Fibroblast of villous mesenchyme (primary cell): ENCODE results near the gene KLF9. TPM values are rescaled to one million over a fixed set of nuclear protein-coding genes. Genes with fewer than 3 reads are reported as not detected.
"Not testable (repeated sequence)": the region's sequence is repeated elsewhere in the genome, so short reads cannot be mapped to it uniquely, and the experiment has no call there.

Source experiments
- DNase-seq: peaks from one replicate; pipeline ENCODE4 v3.0.0-alpha.2; 2010; ENCODE audit warnings: low read depth
- H3K4me3 ChIP-seq: 2 replicates; pipeline ENCODE4 v1.5.1; 2011; ENCODE audit warnings: low read depth, mild to moderate bottlenecking, low read length
- total RNA-seq: library from RNA; depleted of rRNA; stranded (reverse); fragments of >200 nt; gene quantifications from 2 replicates; pipeline ENCODE4 v1.2.3, GENCODE V29; 2012
- TF ChIP-seq, protein P1 (sequence below): IDR thresholded peaks from 2 replicates; pipeline ENCODE4 v1.5.1; 2012; ENCODE audit warnings: low read depth, mild to moderate bottlenecking, low read length; ENCODE audit not compliant: insufficient read depth

The KLF9 gene
- total RNA-seq, 1 donor, result 37.1 TPM

DNA sequence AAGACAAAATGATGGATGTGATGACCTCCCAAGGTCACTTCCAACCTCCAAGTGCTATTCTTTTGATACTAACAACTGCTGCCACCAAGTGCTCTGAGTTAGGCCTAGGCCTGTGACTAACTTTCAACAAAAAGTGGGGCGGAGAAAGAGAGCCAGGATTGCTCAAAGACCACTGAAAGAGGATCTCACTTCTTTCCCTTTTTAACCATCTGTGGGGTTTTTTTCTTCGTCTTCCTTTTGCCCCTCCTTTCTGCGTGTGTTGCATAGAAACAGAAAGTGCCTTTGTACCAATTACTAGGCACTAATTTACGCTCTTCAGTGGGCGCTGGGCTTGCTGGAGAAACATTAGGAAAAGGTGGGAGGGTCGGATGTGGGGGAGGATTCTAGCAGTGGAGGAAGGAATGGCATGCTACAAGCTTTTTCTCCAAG lies 8.0 kb downstream of the KLF9 start:
- TF ChIP-seq, protein P1, sequence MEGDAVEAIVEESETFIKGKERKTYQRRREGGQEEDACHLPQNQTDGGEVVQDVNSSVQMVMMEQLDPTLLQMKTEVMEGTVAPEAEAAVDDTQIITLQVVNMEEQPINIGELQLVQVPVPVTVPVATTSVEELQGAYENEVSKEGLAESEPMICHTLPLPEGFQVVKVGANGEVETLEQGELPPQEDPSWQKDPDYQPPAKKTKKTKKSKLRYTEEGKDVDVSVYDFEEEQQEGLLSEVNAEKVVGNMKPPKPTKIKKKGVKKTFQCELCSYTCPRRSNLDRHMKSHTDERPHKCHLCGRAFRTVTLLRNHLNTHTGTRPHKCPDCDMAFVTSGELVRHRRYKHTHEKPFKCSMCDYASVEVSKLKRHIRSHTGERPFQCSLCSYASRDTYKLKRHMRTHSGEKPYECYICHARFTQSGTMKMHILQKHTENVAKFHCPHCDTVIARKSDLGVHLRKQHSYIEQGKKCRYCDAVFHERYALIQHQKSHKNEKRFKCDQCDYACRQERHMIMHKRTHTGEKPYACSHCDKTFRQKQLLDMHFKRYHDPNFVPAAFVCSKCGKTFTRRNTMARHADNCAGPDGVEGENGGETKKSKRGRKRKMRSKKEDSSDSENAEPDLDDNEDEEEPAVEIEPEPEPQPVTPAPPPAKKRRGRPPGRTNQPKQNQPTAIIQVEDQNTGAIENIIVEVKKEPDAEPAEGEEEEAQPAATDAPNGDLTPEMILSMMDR, result no peak
- H3K4me3 ChIP-seq, result peak overlapping the region; percentile 10
- DNase-seq, result peak; percentile 69

DNA sequence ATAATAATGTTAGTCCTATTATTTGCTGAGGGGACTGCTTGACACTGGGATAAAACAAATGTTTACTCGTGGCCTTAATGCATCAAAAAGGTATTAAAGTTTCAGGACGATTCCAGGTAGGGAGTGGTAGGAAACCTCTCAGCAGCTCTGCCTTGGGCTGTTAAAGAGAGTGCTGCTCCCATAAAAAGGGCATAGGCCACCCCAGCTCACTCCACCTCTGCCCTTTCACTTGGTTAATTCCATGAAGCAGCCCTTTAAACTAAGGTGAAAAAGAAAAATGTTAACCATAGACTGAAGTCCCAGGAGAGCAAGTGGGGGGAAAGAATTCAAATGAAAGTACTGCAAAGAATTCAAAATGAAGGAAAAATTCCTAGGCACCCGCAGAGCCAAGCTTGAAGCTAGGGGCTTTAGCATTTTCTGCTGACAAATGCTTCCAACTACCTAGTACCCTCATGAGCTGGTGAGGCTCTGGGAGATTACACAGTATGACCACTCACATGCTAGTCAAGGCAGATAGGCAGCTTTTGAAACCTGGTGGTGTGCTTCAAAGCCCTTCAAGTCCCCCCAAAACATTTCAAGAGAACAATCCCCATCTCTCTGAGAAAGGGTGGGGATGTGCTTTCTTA lies 8.5 kb downstream of the KLF9 start:
- peak; percentile 25 for DNase-seq
- TF ChIP-seq, protein P1, result no peak
- H3K4me3 ChIP-seq, result peak overlapping the region; percentile 0

DNA sequence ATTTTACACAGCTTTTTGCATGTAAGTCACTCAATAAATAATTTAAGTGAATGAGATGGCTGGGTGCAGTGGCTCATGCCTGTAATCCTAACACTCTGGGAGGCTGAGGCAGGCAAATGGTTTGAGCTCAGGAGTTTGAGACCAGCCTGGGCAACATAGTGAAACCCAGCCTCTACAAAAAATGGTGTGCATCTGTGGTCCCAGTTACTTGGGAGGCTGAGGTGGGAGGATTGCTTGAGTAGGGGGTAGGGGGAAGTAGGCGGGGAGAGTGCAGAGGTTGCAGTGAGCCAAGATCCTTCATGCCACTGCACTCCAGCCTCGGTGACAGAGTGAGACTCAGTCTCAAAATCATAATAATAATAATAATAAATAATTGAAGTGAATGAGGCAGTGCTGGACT lies 10.2 kb downstream of the KLF9 start:
- no peak for DNase-seq
- TF ChIP-seq, protein P1, result no peak
- no peak overlapping the region for H3K4me3 ChIP-seq

DNA sequence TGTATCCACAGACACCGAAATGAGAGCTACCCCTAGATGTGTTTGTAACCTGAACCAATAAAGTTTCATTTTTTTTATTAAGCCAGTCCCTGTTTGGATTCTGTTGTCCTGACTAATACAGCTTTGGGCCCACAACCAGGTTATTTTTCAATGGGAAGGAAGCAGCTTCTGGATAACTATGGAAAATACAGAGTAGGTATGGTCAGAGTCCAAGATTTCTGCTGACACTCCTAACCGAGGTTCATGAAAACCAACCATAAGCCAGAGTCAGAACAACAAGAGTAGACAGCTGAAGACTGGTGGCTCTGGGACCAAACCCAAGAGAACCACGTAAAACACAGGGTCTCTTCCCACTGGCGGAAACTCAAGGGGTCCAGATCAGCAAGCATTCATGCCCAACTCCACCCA lies 10.8 kb downstream of the KLF9 start:
- TF ChIP-seq, protein P1, result no peak
- no peak overlapping the region for H3K4me3 ChIP-seq
- no peak for DNase-seq

DNA sequence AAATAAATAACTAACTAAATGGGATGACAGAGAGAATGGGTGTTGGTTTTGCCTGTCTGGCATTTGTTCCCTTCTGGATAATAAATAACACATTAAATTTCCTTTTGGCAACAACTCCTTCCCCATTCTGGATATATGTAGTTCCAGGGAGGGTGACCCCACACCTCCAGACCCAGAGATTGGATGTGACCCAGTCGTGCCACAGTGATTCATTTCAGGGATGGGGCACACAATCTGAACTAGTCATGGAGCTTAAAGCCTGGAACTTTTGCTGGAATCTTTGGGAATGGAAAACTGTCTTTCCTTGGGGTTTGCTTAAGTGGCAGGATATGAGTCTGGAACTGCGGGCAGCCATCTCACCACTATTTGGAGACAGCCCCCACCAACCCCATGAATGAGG lies 11.3 kb downstream of the KLF9 start:
- no peak for DNase-seq
- no peak overlapping the region for H3K4me3 ChIP-seq
- TF ChIP-seq, protein P1, result no peak

- no peak overlapping the region for H3K4me3 ChIP-seq
- DNase-seq, result peak; percentile 57
- TF ChIP-seq, protein P1, result no peak
These were observed 12.2 kb downstream of the KLF9 start for GRCh38 chr9:70402213-70402612.

- not testable (repeated sequence) for DNase-seq, H3K4me3 ChIP-seq
These were observed 13.2 kb downstream of the KLF9 start for GRCh38 chr9:70401241-70401640.
